ENCODE measurements around the gene BIVM. TPM values are rescaled to one million over a fixed set of nuclear protein-coding genes. Genes with fewer than 3 reads are reported as not detected.

BIVM gene
- polyA plus RNA-seq, 4 donors, result 40.5 to 69.1 (median 50.2) TPM

- DNase-seq (ENCODE audit: low read depth in 4 of 4, low spot score in 3 of 4), result no peak
These were observed 40.1 kb downstream of the BIVM start for GRCh38 chr13:102838982-102839381.

GRCh38 chr13:102839462-102839861 lies 40.5 kb downstream of the BIVM start:
- DNase-seq (ENCODE audit: low read depth in 4 of 4, low spot score in 3 of 4), result no peak

GRCh38 chr13:102845289-102845629 lies 46.3 kb downstream of the BIVM start:
- no peak for DNase-seq (ENCODE audit: low read depth in 4 of 4, low spot score in 3 of 4)

- DNase-seq (ENCODE audit: low read depth in 4 of 4, low spot score in 3 of 4), result peak; percentile 89 to 95 (median 94)
These were observed 46.8 kb downstream of the BIVM start, which contains the start of gene ERCC5 for GRCh38 chr13:102845630-102846260. TSS of gene ERCC5 (plus strand) at chr13:102846032. CDS start at chr13:102846267, 235 bp downstream.

GRCh38 chr13:102846261-102847015 lies 47.5 kb downstream of the BIVM start:
- DNase-seq (ENCODE audit: low read depth in 4 of 4, low spot score in 3 of 4), result peak; percentile 6 to 27 (median 23)

- DNase-seq (ENCODE audit: low read depth in 4 of 4, low spot score in 3 of 4), result peak; percentile 15 to 26 (median 22)
These were observed 48.6 kb downstream of the BIVM start for GRCh38 chr13:102847272-102848234.

GRCh38 chr13:102848956-102849355 lies 50.0 kb downstream of the BIVM start:
- DNase-seq (ENCODE audit: low read depth in 4 of 4, low spot score in 3 of 4), result no peak

GRCh38 chr13:102852556-102852955 lies 53.6 kb downstream of the BIVM start:
- no peak for DNase-seq (ENCODE audit: low read depth in 4 of 4, low spot score in 3 of 4)

- no peak for DNase-seq (ENCODE audit: low read depth in 4 of 4, low spot score in 3 of 4)
These were observed 55.8 kb downstream of the BIVM start for GRCh38 chr13:102854675-102855074.

- no peak for DNase-seq (ENCODE audit: low read depth in 4 of 4, low spot score in 3 of 4)
These were observed 57.6 kb downstream of the BIVM start for GRCh38 chr13:102856557-102856956.

- DNase-seq (ENCODE audit: low read depth in 4 of 4, low spot score in 3 of 4), result no peak
These were observed 63.8 kb downstream of the BIVM start for GRCh38 chr13:102862624-102863210.

GRCh38 chr13:102863590-102863989 lies 64.7 kb downstream of the BIVM start:
- no peak for DNase-seq (ENCODE audit: low read depth in 4 of 4, low spot score in 3 of 4)

- no peak for DNase-seq (ENCODE audit: low read depth in 4 of 4, low spot score in 3 of 4)
These were observed 69.5 kb downstream of the BIVM start for GRCh38 chr13:102868366-102868936.

GRCh38 chr13:102869948-102870676 lies 71.2 kb downstream of the BIVM start:
- no peak for DNase-seq (ENCODE audit: low read depth in 4 of 4, low spot score in 3 of 4)

- DNase-seq (ENCODE audit: low read depth in 4 of 4, low spot score in 3 of 4), result peak; percentile 16 to 46 (median 32)
These were observed 71.9 kb downstream of the BIVM start for GRCh38 chr13:102870677-102871415.

- DNase-seq (ENCODE audit: low read depth in 4 of 4, low spot score in 3 of 4), result no peak
These were observed 73.2 kb downstream of the BIVM start for GRCh38 chr13:102872131-102872530.

- DNase-seq (ENCODE audit: low read depth in 4 of 4, low spot score in 3 of 4), result no peak
These were observed 73.6 kb downstream of the BIVM start for GRCh38 chr13:102872531-102872930.

GRCh38 chr13:102873653-102874052 lies 74.7 kb downstream of the BIVM start:
- DNase-seq (ENCODE audit: low read depth in 4 of 4, low spot score in 3 of 4), result no peak

- no peak for DNase-seq (ENCODE audit: low read depth in 4 of 4, low spot score in 3 of 4)
These were observed 76.3 kb downstream of the BIVM start for GRCh38 chr13:102875256-102875655.

All from left renal pelvis (tissue), 4 donors.